Measurements from ENCODE around the gene SLC4A7.
"Not testable (repeated sequence)": the region's sequence is repeated elsewhere in the genome, so short reads cannot be mapped to it uniquely, and the experiment has no call there.

Gene SLC4A7

DNA sequence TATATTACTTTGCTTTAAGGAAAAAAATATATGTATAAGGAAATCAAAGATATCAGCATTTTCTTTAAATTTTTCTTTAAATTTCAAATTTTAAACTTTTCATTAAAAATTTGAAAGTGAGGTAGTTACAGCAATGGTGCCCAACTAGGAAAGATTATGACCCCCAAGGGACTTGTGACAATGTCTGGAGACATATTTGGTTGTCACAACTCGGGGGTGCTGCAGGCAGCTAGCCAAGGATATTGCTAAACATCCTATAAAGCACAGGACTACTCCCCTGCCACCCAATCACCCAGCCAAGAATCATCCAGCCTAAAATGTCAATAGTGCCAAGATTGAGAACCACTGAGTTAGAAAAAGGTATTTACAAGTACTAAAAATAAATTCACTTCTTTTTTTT, 57.3 kb downstream of the SLC4A7 start:
- DNase-seq: no peak

DNA sequence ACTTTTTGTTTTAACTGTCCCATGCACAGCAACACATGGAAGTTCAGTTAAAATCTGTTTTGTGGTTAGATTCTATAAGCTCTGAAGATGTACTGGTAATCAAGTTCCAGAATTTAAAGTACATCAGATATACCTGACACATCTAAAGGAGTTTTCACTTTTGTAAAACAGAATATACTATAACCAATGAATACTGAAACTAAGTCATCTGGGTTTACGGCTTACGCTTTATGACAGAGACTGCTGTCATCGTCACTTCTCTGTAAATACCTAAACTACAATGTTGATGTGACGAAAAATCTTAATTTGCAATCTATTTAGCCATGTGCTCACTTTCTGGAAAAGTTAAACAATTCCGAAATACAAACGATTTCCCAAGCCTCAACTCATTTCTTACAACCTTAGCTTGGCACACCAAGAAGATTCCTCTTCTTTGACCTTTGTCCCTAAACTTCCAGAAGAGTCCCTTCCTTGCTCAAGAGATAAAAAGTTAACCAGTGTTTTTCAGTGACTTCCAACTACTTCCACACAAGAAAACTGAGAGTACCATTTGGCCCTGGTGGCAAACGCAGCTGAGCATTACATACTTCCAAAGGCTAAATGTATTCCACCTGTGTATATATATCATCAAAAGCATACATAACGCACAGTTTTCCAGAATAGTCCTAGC, 58.2 kb downstream of the SLC4A7 start:
- no peak for DNase-seq

DNA sequence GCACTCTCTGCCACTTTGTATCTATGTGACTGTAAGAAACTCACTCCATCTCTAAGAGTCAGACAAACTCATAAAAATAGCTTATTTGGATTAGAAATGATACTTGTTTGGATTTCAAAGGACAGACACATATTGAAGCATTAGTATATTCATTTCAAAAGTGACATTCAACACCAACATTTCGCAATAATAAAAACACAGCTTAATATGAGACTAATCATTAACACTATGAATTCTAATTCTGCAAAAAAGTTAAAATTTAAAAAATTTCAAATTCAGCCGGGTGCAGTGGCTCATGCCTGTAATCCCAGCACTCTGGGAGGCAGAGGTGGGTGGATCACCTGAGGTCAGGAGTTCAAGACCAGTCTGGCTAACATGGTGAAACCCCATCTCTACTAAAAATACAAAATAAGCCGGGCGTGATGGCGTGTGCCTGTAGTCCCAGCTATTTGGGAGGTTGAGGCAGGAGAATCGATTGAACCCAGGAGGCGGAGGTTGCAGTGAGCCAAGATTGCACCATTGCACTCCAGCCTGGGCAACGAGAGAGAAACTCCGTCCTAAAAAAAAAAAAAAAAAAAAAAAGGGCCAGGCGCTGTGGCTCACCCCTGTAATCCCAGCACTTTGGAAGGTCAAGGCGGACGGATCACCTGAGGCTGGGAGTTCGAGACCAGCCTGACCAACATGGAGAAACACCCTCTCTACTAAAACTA, 59.2 kb downstream of the SLC4A7 start:
- not testable (repeated sequence) for DNase-seq

DNA sequence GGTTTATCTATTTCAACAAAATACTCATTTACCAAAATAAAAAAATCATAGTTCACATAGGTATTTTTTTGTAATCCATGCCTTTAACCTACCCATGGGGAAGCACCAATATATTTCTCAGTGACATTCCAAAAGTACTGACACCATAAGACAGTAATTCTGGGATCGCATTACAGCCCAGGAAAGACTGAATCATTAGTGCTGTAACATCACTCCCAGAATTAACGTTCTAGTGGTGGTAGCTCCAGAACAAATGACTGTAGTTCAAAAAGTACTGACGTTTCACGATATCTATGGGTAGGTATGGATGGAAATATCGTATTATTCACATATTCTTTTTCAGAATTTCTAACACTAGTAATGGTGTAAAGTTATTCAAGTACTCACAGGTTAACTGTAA, 60.7 kb downstream of the SLC4A7 start:
- no peak for DNase-seq

DNA sequence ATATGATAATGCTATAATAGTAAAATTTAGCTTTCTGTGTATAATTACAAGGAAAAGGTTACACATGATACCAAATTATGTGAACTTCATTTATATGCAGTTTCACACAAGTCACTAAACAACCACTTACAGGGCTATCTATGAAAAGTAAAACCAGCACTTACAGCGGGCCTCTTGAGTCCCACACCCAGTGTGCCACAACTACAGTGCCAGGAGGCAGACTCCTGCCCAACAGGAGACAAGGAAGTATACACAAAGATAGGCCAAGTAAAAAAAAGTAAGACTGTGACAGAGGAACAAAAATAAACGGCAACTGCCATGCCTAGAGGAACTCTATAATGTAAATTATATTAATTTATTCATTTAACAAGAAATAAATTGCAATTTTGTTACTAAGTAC, 61.6 kb downstream of the SLC4A7 start:
- DNase-seq: no peak

DNA sequence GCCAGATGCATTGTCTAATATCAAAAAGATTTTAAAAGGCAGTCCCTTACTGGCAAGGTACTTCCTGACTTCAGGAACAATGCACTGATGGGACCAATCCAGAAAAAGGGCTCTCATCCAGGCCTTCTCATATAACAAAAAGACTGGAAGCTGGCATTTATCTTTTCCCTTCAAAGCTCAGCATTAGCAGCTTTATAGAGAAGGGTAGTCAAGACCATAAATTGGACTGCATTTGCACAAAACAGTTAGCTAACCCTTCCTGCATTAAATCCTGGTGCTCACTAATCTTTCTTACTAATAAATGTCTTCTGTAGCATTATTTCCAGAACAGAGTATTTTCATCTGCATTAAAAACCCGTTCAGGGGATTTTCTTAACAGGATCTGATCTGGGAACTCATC, 69.0 kb downstream of the SLC4A7 start:
- DNase-seq: no peak

DNA sequence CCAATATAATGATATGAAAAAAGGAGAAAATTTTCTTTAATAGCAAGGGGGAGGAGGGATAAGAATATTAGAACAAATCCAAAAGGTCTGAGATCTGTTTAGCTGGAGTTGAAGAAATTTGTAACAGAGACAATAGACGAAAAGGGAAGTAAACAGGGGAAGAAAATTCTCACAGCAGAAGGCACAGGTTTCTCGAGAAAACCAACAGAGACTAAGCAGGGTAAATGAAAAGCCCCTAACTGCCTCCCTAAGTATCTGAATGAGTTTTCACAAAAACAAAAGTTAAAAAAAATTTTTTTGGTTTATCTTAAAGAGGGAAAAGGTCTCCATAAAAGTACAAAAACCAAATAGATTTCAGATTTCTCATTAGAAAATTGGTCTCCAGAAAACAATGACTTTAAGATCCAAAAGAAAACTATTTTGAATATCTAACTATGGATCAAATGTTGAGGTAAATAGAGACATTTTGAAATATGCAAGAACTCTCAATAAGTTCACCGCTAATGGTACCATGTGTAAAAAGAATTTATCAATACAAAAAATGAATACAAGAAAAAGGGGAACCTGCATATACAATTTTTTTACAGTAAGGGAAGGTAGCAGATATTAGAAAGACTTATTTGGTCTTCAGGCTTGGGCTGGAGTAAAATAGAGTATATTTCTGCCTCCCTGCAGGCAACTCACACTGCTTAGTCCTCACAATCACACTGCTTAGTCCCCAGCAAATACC, 91.1 kb downstream of the SLC4A7 start:
- no peak for DNase-seq

DNA sequence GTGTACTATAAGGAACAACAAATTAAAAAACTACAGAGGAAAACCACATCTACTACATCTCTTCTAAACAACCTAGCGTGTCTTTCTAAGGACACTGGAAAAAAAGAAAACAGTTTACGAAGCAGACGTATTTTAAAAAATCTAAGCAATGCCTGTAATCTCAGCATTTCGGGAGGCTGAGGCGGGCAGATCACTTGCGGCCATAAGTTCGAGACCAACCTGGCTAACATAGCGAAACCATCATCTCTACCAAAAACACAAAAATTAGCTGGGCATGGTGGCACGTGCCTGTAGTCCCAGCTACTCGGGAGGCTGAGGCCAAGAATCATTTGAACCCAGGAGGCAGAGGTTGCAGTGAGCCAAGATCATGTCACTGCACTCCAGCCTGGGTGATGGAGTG, 91.8 kb downstream of the SLC4A7 start:
- DNase-seq: not testable (repeated sequence)

DNA sequence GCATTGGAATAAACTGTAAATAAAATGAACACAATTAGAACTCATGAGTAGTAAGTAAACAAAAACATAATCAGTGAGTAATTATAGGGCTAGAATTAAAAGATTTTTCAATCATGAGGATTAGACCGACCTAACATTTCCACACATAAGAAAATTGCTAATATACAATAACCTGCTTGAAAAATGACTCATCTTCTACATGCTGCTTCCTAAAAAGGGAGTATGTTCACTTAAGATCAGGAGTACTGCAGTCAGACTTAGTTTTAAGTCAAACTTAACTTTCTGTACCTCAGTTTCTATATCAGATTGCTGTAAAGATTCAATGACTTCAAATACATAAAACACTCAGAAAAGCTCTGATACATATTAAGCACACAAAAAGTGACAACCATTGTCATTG, 92.4 kb downstream of the SLC4A7 start:
- no peak for DNase-seq

DNA sequence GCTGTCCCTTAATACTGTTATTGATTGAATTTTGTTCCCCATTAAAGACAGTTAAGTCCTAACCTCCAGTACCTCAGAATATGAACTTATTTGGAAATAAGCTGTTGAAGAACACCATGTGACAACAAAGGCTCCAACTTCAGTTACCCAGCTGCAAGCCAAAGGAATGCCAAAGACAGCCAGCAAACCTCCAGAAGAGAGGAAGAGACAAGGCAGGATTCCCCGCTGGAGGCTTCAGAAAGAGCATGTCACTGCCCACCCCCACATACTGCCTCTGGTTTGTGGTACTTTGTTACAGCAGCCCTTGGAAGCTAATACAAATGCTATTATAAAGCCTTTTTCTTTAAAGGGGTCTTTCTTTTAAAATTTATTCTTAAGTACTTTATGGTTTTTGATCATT, 96.6 kb downstream of the SLC4A7 start:
- no peak for DNase-seq

DNA sequence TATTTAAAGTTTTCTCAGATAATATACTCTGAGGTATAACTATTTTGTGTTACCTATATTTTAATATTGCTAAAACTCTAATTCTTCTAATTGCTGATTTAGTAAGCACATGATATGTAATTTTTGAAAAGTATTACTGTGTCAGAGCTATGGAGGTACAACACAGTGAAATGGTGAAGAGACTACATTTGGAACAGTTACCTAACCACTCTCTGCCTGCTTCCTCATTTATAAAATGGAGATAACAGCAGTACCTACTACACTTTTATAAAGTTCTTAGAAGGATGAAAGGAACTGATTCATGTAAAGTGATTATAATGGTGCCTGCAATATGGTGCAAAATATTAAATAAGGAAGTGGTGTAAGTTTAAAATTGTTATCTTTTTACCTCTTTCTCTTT, 98.7 kb downstream of the SLC4A7 start:
- no peak for DNase-seq

DNA sequence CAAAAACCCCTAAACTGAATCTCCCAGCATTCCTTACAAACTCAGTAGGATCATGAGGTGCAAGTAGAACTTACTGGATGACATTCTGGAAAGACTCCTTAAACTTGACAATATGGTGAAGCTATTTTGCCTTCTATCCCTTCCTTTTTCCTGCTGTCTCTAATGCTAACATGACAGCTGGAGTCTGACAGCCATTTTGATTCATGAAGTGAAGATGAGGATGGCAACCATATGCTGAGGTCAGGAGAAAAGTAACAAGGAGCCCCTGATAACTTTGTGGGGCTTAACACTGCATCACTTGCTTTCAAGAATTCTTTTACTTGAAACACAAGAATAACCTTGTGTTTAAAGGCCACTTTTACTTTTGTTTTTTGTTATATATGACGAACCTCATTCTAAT, 100.0 kb downstream of the SLC4A7 start:
- no peak for DNase-seq

DNA sequence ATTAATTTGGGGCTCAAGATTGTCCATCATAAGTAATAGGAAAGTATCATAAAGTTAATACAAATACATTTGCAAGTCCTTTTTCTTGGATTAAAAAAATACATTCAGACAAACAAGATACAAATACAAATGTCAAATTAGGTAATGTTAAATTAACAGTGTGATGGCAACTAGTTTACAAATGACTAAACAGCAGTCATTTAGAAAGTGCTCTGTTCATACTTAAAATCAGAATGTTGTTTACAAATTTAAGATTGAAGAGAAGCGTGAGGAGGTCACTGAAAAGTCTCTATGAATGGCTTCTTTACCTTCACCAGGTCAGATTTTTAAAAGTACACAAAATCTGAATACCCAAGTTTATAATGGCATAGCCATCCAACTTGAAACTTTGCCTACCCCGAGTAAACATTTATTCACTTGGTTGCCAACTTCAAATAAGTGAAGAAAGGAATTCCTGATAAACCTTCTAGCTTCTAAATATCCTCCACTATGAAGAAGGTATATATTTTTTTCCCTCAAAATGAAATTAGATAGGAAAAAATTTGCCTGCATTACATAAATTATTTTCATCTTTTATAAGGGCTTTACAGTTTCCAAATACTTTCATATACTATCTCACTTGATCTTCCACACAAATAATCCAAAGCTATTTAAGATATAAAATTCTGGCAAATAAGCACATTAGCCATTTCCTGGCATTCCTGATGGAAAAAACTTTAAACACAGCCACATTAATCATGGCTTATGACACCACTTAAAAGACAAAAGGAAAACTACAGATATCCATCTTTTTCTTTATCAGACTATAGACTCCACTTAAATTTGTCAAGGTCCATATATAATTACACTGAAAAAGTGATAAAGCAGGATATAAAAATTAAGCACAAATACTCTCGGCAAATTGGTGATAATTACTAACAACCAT, 103.5 kb downstream of the SLC4A7 start:
- DNase-seq: no peak

DNA sequence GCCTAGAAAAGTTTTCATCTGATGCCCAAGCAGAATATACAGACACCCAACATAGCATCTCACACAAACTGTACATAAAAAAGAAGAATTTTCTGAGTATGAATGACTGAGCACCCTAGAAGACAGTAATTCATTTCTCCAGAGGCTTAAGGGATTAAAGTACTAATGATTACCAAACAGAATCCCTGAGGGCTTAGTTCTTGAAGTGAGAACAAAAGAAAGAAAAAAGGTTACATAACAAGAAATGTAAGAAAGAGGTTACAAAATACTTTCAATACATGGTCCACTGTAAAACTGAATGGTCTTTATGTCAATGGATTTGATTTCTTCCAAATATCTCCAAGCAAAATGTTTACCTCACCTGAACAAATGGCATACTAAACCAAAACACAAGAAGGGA, 105.9 kb downstream of the SLC4A7 start:
- no peak for DNase-seq

DNA sequence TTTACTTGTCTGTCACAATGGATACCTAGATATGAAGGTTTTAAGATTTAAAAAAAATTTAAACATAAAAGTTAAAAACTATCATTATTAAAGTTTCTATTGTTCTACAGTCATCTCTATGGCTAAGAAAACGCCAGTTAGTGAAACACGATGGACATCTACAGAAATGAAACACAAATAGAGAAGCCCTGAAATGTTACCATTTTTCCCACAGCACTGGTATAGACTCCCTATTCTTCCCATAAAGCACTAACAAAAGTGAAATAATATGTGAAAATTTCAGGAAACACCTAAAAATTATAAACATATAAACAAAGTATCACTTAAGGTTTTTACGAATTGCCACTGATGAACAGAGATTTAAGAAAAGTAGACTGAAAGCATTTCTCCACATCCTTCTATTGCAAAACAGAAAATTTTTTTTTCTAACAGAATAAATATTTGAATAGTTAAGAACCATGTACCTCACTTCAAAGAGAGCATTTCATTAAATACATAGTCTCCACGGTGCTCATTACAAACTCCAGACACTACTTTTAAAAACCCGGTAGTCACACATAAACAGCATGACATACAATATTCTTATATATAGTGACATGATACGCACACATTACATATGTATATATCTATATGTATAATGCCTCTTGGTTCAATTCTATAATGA, 107.9 kb downstream of the SLC4A7 start:
- DNase-seq: no peak

DNA sequence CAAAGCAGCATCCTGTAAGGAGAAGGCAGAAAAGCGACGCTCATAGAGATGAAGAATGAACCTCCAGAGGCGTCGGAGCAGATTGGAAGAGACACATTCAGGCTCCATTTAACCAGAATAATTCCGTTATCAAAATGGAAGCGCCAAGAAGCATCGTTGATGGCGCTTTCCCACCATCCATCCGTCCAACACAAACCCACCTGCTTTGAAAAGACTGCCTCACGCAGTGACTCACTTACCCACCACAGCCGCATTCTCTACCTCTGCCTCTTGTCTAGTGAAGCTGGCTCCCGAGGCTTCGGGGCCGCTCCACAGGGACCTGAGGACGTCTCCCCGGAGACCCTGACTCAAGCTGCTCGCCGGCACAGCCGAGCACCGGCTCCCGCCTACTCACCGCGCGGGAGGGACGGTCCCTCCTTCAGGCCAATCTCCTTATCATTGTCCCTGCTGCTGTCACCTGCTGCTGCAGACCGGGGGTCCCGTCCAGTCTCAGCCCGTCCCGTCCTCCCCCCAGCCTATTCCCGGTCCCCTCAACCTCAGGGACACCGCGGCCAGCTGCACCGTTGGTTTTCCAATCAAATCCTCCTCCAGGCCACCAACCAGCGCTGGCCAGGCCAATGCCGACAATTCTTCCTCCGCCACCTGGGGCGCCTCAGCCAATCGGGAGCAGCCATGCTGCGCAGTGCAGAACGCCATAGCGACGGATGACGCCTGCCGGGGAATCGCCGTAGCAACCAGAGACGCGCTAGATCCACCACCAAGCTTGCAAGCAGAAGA, 115.2 kb downstream of the SLC4A7 start, which contains the start of gene NEK10:
TSS of gene NEK10 (minus strand) at position 553 of the 777 bp plus-strand sequence. CDS start 16,501 bp downstream, outside the sequence.
- DNase-seq: peak; percentile 33

DNA sequence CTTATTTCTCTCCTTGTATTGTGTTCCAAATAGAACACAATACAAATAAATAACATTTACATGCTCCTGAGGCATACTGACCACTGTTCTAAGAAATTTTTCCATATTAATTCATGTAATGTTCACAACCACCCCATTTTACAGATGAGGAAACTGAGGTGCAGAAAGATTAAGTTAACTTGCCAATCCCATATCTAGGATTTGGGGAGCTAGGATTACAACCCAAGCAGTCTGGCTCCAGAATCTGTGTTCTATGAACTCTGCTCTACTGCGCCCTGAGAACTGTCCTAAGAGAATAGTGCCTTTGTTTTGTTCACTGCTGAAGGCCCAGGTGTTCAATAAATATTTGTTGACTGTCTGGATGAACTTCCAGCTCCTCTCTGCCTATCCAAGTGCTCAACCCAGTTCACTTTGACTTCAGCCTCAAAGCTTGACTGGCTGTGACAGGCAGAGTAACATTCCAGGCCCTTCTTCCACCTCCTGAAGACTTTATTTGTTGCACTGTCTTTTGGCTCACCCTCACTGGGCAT, 118.1 kb downstream of the SLC4A7 start:
- no peak for DNase-seq

DNA sequence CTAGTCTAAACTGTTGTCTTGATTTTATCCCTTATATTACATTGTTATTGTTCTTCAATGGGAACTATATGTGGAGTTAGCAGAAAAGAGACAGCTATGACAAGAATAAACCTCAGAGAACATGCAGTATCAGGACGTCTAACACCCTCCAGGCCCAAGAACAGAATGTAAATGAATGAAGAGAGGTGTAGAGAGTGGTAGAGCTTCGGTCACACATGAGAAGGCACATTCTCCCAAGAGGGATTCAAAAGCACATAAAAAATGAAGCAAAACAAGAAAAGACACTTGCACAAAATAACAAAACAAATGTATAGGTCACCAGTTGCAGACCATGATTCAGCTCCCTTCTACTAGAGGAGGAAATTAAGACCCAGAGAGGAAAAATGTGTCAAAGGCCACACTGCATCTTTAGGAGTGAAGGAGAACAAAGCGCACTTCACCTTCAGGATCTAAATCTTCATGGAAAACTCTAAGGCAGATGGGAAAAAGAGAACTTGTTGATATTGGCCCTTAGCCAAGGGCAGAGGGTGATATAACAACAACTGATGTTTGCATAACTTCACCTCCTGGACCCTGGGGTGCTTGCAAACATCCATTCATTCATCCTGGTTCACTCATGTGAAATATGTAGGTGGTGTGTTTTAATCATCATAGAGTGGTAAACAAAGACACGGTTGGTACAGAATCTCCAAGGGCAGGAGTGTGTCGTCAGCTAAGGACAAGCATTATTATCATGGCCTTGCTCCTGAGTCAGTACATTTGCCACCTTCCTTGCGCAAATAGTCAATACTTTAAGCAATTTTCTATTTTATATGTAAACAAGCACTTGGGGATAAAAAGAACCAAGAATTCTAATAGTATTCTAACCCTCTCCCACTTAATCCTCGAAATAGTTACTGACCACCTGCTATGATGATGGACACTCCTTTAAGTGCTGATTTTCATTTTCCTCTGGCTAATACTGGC, 123.8 kb downstream of the SLC4A7 start:
- no peak for DNase-seq

DNA sequence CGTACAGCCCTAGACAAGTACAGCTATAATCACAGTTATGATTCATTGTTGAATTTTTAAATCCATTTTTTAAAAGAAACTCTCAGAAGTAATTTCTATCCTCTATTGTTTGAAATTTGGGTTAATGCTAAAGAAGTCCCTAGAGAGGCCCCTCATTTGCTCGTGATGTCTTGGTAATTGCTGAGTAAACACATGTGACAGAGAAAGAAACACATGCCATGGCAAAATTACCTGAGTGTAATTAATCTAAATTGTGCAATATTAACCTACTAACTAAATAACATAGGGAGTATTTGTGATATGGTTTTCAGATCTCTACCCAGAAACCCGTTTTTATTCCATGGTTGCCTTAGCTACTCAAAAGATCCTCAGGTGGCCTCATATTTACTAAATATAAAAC, 125.8 kb downstream of the SLC4A7 start:
- no peak for DNase-seq

DNA sequence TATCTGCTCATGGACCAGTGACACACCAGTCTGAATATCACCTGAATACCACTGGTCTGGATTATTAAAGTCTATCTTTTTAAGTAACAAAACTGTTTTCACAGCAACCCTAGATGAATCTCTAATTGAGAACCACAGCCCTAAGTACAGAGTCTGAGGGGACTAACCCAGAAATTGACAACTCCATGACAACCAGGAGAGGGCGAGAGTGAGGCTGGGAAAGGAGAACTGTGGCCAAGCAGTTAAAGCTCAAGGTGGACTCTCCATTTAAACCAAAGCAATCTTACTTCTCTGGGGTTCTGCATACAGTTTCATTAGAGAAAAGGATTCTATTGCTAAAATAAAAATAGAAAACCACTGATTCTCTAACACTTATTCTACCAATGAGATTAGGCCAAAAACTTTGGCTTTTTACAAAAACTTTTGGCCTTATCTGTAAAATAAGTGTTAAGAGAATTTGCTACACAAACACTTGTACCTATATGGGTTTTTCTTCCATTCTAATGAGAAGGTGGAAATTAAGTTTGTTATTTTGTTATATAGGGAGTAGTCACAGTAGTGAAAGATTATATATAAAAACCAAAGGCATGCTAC, 126.4 kb downstream of the SLC4A7 start:
- DNase-seq: no peak

Measured in NCI-H1694 (cell line).